HepG2 (cell line): ENCODE results near the gene HTRA2. TPM values are rescaled to one million over a fixed set of nuclear protein-coding genes. Genes with fewer than 3 reads are reported as not detected.

Source experiments
- FOSL2 ChIP-seq: sonication (generic); formaldehyde crosslinking; IDR thresholded peaks from 2 replicates; pipeline ENCODE4 v1.4.0; 2020; ENCODE audit warnings: missing genetic modification reagents
- FOXP1 ChIP-seq, 2 experiments: fragments of 450-650 bp in 1 of 2; IDR thresholded peaks; 2 replicates each; pipeline ENCODE4 v1.6.1; 2017 to 2018; ENCODE audit warnings: antibody characterized with exemption in 1 of 2
- JDP2 ChIP-seq: sonication (generic); formaldehyde crosslinking; IDR thresholded peaks from 2 replicates; pipeline ENCODE4 v1.8.1; 2022; ENCODE audit warnings: missing genetic modification reagents, borderline replicate concordance
- NCOA5 ChIP-seq: sonication (generic); formaldehyde crosslinking; IDR thresholded peaks from 2 replicates; pipeline ENCODE4 v1.4.0; 2020; ENCODE audit warnings: missing genetic modification reagents
- REXO4 ChIP-seq: sonication (generic); formaldehyde crosslinking; IDR thresholded peaks from 2 replicates; pipeline ENCODE4 v1.8.0; 2022; ENCODE audit warnings: missing genetic modification reagents, mild to moderate bottlenecking, borderline replicate concordance
- SP2 ChIP-seq: sonication (generic); formaldehyde crosslinking; IDR thresholded peaks from 2 replicates; pipeline ENCODE4 v1.5.1; 2020; ENCODE audit warnings: mild to moderate bottlenecking, missing genetic modification reagents
- SRSF9 ChIP-seq: fragments of 200-400 bp; formaldehyde crosslinking; IDR thresholded peaks from 2 replicates; pipeline ENCODE4 v1.6.1; 2018; ENCODE audit warnings: borderline replicate concordance, mild to moderate bottlenecking, low read depth, low read length; ENCODE audit not compliant: insufficient read depth, poor library complexity, severe bottlenecking
- ZNF629 ChIP-seq: sonication (generic); formaldehyde crosslinking; conservative IDR thresholded peaks from 2 replicates; pipeline ENCODE4 v1.5.0; 2020; ENCODE audit warnings: missing genetic modification reagents
- ZSCAN31 ChIP-seq: sonication (generic); formaldehyde crosslinking; IDR thresholded peaks from 2 replicates; pipeline ENCODE4 v1.5.0; 2020; ENCODE audit warnings: low read depth, mild to moderate bottlenecking, missing genetic modification reagents
- polyA plus RNA-seq, 8 experiments: library from polyadenylated mRNA; depleted of rRNA in 3 of 8; stranded (reverse) in 7 of 8; unstranded in 1 of 8; fragments of >200 nt; fragmentation: Illumina TruSeq in 4 of 8; extraction: Trizol in 4 of 8; gene quantifications; 2 replicates each; pipeline versions ENCODE4 v1.2.1 to v1.2.3, GENCODE V29; 2011 to 2016; ENCODE audit warnings: low read depth in 4 of 8, missing spikeins in 1 of 8, mixed read lengths in 1 of 8; ENCODE audit not compliant: insufficient read depth in 1 of 8
- total RNA-seq, 5 experiments: library from RNA; depleted of rRNA; stranded (reverse); fragments of >200 nt; fragmentation: Illumina TruSeq; extraction: Trizol; gene quantifications; 2 replicates each; pipeline ENCODE4 v1.2.3, GENCODE V29; 2016; ENCODE audit warnings: low read depth in 1 of 5
- TF ChIP-seq, protein P1 (sequence below): sonication (generic); formaldehyde crosslinking; IDR thresholded peaks from 2 replicates; pipeline ENCODE4 v1.5.0; 2020; ENCODE audit warnings: mild to moderate bottlenecking, missing genetic modification reagents
- TF ChIP-seq, protein P2 (sequence below): IDR thresholded peaks from 2 replicates; pipeline ENCODE4 v1.6.1; 2016; ENCODE audit warnings: missing compliant biosample characterization, missing genetic modification reagents, borderline replicate concordance
- TF ChIP-seq, protein P3 (sequence below): sonication (generic); formaldehyde crosslinking; IDR thresholded peaks from 2 replicates; pipeline ENCODE4 v1.4.0; 2020; ENCODE audit warnings: mild to moderate bottlenecking, missing genetic modification reagents
- TF ChIP-seq, protein P4 (sequence below): sonication (generic); formaldehyde crosslinking; IDR thresholded peaks from 2 replicates; pipeline ENCODE4 v1.8.1; 2023; ENCODE audit warnings: missing genetic modification reagents, mild to moderate bottlenecking, borderline replicate concordance
- TF ChIP-seq, protein P5 (sequence below): sonication (generic); formaldehyde crosslinking; IDR thresholded peaks from 2 replicates; pipeline ENCODE4 v1.4.0; 2020; ENCODE audit warnings: missing genetic modification reagents, borderline replicate concordance
- TF ChIP-seq, protein P6 (sequence below): sonication (generic); formaldehyde crosslinking; IDR thresholded peaks from 2 replicates; pipeline ENCODE4 v1.5.0; 2020; ENCODE audit warnings: missing genetic modification reagents, mild to moderate bottlenecking, borderline replicate concordance

HTRA2 gene
- total and polyA plus RNA-seq, 2 of the 13 experiments (the other 11 are each of a cell fraction or from before 2014, with no cell fraction given), result 47.7 to 50.3 TPM

DNA sequence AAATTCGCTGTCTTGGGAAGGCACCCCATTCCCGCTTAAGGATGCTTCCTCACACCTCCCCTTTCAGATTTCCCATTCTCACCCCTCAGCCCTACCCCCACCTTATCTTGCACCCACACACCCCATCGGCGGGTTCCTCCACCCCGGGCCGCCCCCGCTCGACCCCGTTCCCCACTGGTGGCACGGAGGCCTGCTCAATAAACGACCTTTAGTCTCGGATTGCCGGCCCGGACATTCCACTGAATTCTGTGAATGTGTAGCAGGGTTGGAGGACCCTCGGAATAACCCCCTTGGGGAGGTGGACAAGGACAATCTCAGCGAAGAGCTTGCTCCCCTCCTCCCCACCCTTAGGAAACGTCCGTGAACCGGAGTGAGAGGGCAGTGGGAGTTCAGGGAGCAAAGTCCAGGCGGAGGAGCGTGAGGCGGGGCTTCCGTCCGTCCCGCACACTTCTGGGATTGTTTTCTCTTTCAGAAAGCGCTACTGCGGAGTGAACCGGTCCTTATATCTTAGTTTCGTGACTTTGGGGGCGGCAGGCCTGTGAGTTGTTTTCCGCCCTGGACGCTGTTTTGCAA, 27.5 kb upstream of the HTRA2 start (continued):
- TF ChIP-seq, protein P1, sequence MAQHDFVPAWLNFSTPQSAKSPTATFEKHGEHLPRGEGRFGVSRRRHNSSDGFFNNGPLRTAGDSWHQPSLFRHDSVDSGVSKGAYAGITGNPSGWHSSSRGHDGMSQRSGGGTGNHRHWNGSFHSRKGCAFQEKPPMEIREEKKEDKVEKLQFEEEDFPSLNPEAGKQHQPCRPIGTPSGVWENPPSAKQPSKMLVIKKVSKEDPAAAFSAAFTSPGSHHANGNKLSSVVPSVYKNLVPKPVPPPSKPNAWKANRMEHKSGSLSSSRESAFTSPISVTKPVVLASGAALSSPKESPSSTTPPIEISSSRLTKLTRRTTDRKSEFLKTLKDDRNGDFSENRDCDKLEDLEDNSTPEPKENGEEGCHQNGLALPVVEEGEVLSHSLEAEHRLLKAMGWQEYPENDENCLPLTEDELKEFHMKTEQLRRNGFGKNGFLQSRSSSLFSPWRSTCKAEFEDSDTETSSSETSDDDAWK, result no peak
- TF ChIP-seq SP2, result no peak
- TF ChIP-seq SRSF9, result no peak
- TF ChIP-seq, protein P2, sequence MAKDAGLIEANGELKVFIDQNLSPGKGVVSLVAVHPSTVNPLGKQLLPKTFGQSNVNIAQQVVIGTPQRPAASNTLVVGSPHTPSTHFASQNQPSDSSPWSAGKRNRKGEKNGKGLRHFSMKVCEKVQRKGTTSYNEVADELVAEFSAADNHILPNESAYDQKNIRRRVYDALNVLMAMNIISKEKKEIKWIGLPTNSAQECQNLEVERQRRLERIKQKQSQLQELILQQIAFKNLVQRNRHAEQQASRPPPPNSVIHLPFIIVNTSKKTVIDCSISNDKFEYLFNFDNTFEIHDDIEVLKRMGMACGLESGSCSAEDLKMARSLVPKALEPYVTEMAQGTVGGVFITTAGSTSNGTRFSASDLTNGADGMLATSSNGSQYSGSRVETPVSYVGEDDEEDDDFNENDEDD (CRISPR knock-in tag), result peak; percentile 42; the same call in 1 of the 2 replicates
- TF ChIP-seq, protein P3, sequence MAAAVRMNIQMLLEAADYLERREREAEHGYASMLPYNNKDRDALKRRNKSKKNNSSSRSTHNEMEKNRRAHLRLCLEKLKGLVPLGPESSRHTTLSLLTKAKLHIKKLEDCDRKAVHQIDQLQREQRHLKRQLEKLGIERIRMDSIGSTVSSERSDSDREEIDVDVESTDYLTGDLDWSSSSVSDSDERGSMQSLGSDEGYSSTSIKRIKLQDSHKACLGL (CRISPR knock-in tag), result no peak
- peak; percentile 64 for TF ChIP-seq FOSL2
- no peak for TF ChIP-seq FOXP1 (IDR thresholded peaks at IDR 0.05)
- peak; percentile 56; the same call in 1 of the 2 replicates for TF ChIP-seq FOXP1 (CRISPR knock-in tag; IDR thresholded peaks at IDR 0.05)
- peak; percentile 42; the same call in 1 of the 2 replicates for TF ChIP-seq JDP2 (CRISPR knock-in tag)
- TF ChIP-seq, protein P4, sequence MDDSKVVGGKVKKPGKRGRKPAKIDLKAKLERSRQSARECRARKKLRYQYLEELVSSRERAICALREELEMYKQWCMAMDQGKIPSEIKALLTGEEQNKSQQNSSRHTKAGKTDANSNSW (CRISPR knock-in tag), result no peak
- no peak for TF ChIP-seq REXO4 (CRISPR knock-in tag)
- no peak for TF ChIP-seq ZSCAN31 (CRISPR knock-in tag)
- no peak for TF ChIP-seq NCOA5 (CRISPR knock-in tag)
- TF ChIP-seq, protein P5, sequence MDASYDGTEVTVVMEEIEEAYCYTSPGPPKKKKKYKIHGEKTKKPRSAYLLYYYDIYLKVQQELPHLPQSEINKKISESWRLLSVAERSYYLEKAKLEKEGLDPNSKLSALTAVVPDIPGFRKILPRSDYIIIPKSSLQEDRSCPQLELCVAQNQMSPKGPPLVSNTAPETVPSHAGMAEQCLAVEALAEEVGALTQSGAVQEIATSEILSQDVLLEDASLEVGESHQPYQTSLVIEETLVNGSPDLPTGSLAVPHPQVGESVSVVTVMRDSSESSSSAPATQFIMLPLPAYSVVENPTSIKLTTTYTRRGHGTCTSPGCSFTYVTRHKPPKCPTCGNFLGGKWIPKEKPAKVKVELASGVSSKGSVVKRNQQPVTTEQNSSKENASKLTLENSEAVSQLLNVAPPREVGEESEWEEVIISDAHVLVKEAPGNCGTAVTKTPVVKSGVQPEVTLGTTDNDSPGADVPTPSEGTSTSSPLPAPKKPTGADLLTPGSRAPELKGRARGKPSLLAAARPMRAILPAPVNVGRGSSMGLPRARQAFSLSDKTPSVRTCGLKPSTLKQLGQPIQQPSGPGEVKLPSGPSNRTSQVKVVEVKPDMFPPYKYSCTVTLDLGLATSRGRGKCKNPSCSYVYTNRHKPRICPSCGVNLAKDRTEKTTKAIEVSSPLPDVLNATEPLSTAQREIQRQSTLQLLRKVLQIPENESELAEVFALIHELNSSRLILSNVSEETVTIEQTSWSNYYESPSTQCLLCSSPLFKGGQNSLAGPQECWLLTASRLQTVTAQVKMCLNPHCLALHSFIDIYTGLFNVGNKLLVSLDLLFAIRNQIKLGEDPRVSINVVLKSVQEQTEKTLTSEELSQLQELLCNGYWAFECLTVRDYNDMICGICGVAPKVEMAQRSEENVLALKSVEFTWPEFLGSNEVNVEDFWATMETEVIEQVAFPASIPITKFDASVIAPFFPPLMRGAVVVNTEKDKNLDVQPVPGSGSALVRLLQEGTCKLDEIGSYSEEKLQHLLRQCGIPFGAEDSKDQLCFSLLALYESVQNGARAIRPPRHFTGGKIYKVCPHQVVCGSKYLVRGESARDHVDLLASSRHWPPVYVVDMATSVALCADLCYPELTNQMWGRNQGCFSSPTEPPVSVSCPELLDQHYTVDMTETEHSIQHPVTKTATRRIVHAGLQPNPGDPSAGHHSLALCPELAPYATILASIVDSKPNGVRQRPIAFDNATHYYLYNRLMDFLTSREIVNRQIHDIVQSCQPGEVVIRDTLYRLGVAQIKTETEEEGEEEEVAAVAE (CRISPR knock-in tag), result no peak
- peak; percentile 46; the same call in 1 of the 2 replicates for TF ChIP-seq ZNF629
- TF ChIP-seq, protein P6, sequence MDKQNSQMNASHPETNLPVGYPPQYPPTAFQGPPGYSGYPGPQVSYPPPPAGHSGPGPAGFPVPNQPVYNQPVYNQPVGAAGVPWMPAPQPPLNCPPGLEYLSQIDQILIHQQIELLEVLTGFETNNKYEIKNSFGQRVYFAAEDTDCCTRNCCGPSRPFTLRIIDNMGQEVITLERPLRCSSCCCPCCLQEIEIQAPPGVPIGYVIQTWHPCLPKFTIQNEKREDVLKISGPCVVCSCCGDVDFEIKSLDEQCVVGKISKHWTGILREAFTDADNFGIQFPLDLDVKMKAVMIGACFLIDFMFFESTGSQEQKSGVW, result no peak
